Measurements from ENCODE around the gene FREM3. TPM values are rescaled to one million over a fixed set of nuclear protein-coding genes. Genes with fewer than 3 reads are reported as not detected.
"Not testable (repeated sequence)": the region's sequence is repeated elsewhere in the genome, so short reads cannot be mapped to it uniquely, and the experiment has no call there.

Gene FREM3
- total RNA-seq, 1 experiment from 2014 or later: not detected

DNA sequence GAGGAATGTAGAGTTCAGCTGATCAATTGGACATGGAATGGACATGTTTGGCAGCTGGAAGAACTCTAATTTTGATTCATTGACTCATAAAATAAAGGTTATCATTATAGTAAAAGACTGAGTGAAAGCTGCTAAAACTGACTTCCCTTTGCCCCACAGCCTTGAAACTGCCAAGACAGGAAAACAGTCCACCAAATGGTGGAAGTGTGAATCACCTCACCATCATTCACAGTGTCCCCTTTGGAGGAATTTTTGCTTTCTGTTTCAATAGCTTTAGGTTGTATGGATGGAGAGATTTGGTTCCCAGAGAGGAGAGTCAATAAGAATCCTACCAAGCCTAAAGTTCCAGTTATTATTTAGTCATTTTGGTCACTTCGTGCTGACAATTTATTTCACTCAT lies 20.8 kb upstream of the FREM3 start:
- no peak overlapping the region for H2AFZ ChIP-seq (ENCODE audit: low read length)
- Mint-ChIP-seq H3K27ac (no peak overlapping the region), H3K27me3 (ENCODE audit: low read depth) (no peaks in the 10 kb centered on the region), H3K9me3 (no peaks in the 10 kb centered on the region; a peak in 2 of 5 replicates), H3K4me1 (no peaks in the 10 kb centered on the region), H3K4me3 (no peak overlapping the region), H3K36me3 (ENCODE audit: insufficient read depth in 1 of 3, low read depth in 3 of 3) (no peaks in the 10 kb centered on the region)
- H3K23me2 ChIP-seq (ENCODE audit: insufficient read length, low read depth, low read length, poor library complexity, severe bottlenecking): no peaks in the 10 kb centered on the region
- H3K9ac ChIP-seq (ENCODE audit: extremely low read depth, insufficient read length, low read length): no peak overlapping the region
- WGBS (ENCODE audit: extremely low coverage, insufficient read length, low lambda C conversion rate): no CpG with 5 or more reads among the region's 1 CpG
- no peaks in the 10 kb centered on the region for H3K9me3 ChIP-seq (ENCODE audit: control insufficient read depth, low read depth, low read length)
- H3K56ac ChIP-seq (ENCODE audit: insufficient read length, low read depth, low read length): no peak overlapping the region
- no peak overlapping the region for H3K27ac ChIP-seq (ENCODE audit: insufficient read length, low read depth, low read length)
- H2BK20ac ChIP-seq (ENCODE audit: low read depth, low read length, poor library complexity, severe bottlenecking): no peak overlapping the region
- H2BK12ac ChIP-seq (ENCODE audit: insufficient read length, low read depth, low read length): no peak overlapping the region
- no peaks in the 10 kb centered on the region for H3K79me1 ChIP-seq (ENCODE audit: insufficient read depth, low read depth, low read length, poor library complexity, severe bottlenecking)
- H4K91ac ChIP-seq (ENCODE audit: insufficient read length, low read depth, low read length): no peak overlapping the region
- no peak overlapping the region for H3K4me2 ChIP-seq (ENCODE audit: insufficient read depth, insufficient read length, low read length)
- DNase-seq: no peak
- no peak overlapping the region for H3K18ac ChIP-seq (ENCODE audit: insufficient read length, low read depth, low read length)
- no peak overlapping the region for H2BK5ac ChIP-seq (ENCODE audit: insufficient read length, low read length)
- no peaks in the 10 kb centered on the region for H3K27me3 ChIP-seq (ENCODE audit: insufficient read depth, low read length)
- no peak overlapping the region for H2AK5ac ChIP-seq (ENCODE audit: insufficient read length, low read length)
- H3T11ph ChIP-seq (ENCODE audit: low read length): no peak overlapping the region
- H2BK15ac ChIP-seq (ENCODE audit: low read depth, low read length): no peak overlapping the region
- H4K8ac ChIP-seq (replicated peaks; ENCODE audit: insufficient read length, low read depth, low read length): no peak overlapping the region
- no peaks in the 10 kb centered on the region for H4K20me1 ChIP-seq (ENCODE audit: control insufficient read depth, insufficient read depth, insufficient read length)
- no peak for TF ChIP-seq CTCF (conservative IDR thresholded peaks at IDR 0.05)
- no peak overlapping the region for H3K23ac ChIP-seq (ENCODE audit: insufficient read length, low read depth, low read length)
- no peak overlapping the region for H2BK120ac ChIP-seq (ENCODE audit: low read depth, low read length, poor library complexity, severe bottlenecking)
- H4K5ac ChIP-seq (ENCODE audit: insufficient read length, low read depth, low read length): no peak overlapping the region
- no peak overlapping the region for H3K14ac ChIP-seq (ENCODE audit: insufficient read depth, low read length)
- no peaks in the 10 kb centered on the region for H3K79me2 ChIP-seq (ENCODE audit: insufficient read depth, low read length)
- no peaks in the 10 kb centered on the region for H3K4me1 ChIP-seq (ENCODE audit: insufficient read depth, low read length)
- no peak overlapping the region for H3K4ac ChIP-seq (ENCODE audit: low read depth, low read length)

GRCh38 chr4:143718748-143719147 lies 18.3 kb upstream of the FREM3 start:
- H3K27me3 ChIP-seq (ENCODE audit: insufficient read depth, low read length); H3K4me2 ChIP-seq (ENCODE audit: insufficient read depth, insufficient read length, low read length); H3K27ac ChIP-seq (ENCODE audit: insufficient read length, low read depth, low read length); H4K20me1 ChIP-seq (ENCODE audit: control insufficient read depth, insufficient read depth, insufficient read length); DNase-seq; H2BK20ac ChIP-seq (ENCODE audit: low read depth, low read length, poor library complexity, severe bottlenecking); H3K4me3 Mint-ChIP-seq; H4K91ac ChIP-seq (ENCODE audit: insufficient read length, low read depth, low read length); H2AFZ ChIP-seq (ENCODE audit: low read length); H2BK12ac ChIP-seq (ENCODE audit: insufficient read length, low read depth, low read length); H3K14ac ChIP-seq (ENCODE audit: insufficient read depth, low read length); H3K79me2 ChIP-seq (ENCODE audit: insufficient read depth, low read length); H3K27ac Mint-ChIP-seq; H4K5ac ChIP-seq (ENCODE audit: insufficient read length, low read depth, low read length); H3T11ph ChIP-seq (ENCODE audit: low read length); H3K9ac ChIP-seq (ENCODE audit: extremely low read depth, insufficient read length, low read length); H3K56ac ChIP-seq (ENCODE audit: insufficient read length, low read depth, low read length); H3K36me3 Mint-ChIP-seq (ENCODE audit: insufficient read depth in 1 of 3, low read depth in 3 of 3); H2BK120ac ChIP-seq (ENCODE audit: low read depth, low read length, poor library complexity, severe bottlenecking); H2BK5ac ChIP-seq (ENCODE audit: insufficient read length, low read length); H3K23me2 ChIP-seq (ENCODE audit: insufficient read length, low read depth, low read length, poor library complexity, severe bottlenecking); H3K27me3 Mint-ChIP-seq (ENCODE audit: low read depth); H3K4ac ChIP-seq (ENCODE audit: low read depth, low read length); H3K79me1 ChIP-seq (ENCODE audit: insufficient read depth, low read depth, low read length, poor library complexity, severe bottlenecking); H4K8ac ChIP-seq (replicated peaks; ENCODE audit: insufficient read length, low read depth, low read length); H3K23ac ChIP-seq (ENCODE audit: insufficient read length, low read depth, low read length); H2AK5ac ChIP-seq (ENCODE audit: insufficient read length, low read length); H3K9me3 Mint-ChIP-seq; H3K4me1 ChIP-seq (ENCODE audit: insufficient read depth, low read length); H2BK15ac ChIP-seq (ENCODE audit: low read depth, low read length); H3K18ac ChIP-seq (ENCODE audit: insufficient read length, low read depth, low read length); H3K9me3 ChIP-seq (ENCODE audit: control insufficient read depth, low read depth, low read length): not testable (repeated sequence)
- WGBS (ENCODE audit: extremely low coverage, insufficient read length, low lambda C conversion rate): no CpG with 5 or more reads among the region's 1 CpG
- peaks cover 15 to 16% of the 10 kb centered on the region in 2 experiments for H3K4me1 Mint-ChIP-seq

Data from H9 (cell line).